Medulla oblongata (tissue), 1 donor: ENCODE data around the gene THRA.

Source experiments
- DNase-seq: peaks from one replicate; pipeline ENCODE4 v3.0.0-alpha.2; 2015; ENCODE audit errors: extremely low spot score

THRA gene

DNA sequence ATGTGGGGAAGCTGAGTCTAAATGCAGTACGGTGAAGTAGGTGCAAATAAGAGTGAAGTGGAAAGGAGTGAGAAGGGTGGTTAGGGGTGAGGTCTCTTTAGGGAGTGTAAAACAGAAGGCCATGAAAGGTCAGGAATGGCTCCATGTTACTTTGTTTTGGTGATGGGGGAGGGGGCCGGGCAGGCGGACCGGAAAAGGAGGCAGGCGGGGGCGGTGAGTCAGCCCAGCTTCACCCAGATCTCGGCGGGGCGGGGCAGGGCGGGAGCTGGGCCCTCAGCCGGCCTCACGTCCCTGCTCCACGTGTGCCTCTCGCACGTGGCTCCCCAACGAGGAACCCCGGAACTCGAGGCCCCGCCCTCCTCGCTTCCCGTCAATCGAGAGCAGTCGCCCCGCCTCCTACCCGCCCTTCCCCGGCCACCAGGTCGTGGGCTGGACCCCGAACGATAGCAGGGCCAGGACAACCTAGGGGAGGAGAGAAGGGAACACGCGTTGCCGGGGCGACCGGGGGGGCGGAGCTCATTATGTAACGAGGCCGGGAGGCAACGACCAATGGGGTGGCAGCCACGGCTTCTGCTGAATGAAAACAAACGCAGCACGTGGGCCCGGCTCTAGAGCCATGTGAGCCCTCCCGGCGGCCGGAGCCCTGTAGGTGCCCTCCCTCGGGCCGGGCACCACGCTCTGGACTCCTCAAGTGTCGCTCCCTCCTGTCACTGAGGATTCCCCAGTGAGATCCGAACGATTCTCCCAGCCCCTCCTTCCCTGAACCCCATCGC is 36.3 kb downstream of the THRA start:
- peak; percentile 96 for DNase-seq

DNA sequence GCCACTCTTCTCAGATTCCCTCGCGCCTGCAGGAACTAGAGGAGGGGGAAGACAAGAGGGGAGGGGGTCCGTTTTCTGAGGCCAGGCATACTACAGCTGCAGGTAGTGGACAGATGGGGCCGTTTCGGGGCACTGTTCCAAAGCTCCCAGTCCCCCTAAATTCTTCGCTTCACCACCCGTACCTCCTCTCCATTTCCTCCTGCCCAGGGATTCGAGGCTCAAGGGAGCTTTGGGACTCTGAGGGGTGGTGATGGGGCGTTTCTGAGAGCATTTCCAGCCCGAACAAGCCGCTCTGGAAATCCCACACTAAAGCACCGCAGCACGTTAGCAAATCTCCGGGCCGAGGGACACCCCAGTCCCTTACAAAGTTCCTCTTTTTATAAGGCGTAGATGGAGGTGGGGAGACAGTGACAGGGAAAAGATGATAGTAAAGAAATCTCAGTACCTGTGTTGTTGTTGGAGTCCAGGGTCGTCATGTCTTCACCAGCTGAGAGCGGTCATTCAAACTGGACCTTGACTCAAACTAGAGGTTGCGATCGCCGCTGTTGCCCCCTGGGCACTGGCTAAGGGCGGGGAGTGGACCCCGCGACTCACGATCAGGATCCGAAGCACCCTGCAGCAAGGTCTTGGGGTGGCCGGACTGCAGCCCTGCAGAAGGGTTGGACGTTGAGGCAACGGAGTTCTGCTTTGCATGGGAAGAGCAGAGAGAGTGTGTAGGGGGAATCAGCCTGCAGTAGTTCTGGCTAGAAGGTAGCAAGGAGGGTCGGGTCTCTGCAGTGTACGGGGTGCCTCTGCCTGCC is 37.1 kb downstream of the THRA start:
- DNase-seq, result no peak

DNA sequence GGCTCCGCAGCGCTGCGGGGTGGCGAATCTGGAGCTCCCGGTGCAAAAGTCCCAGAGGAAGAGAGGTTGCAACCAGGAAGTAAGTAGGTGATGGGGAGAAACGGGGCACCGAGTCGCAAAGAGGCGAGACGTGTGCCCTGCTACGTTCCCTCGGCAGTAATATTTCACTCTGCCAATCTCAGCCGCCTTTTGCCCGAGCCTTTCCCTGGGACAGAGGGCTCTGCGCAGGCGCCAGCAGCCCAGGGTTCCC is 37.6 kb downstream of the THRA start, which contains the start of gene NR1D1:
NR1D1 (minus strand) TSS at position 171 of the 250 bp plus-strand sequence. CDS start 495 bp downstream, outside the sequence.
- DNase-seq, result no peak

DNA sequence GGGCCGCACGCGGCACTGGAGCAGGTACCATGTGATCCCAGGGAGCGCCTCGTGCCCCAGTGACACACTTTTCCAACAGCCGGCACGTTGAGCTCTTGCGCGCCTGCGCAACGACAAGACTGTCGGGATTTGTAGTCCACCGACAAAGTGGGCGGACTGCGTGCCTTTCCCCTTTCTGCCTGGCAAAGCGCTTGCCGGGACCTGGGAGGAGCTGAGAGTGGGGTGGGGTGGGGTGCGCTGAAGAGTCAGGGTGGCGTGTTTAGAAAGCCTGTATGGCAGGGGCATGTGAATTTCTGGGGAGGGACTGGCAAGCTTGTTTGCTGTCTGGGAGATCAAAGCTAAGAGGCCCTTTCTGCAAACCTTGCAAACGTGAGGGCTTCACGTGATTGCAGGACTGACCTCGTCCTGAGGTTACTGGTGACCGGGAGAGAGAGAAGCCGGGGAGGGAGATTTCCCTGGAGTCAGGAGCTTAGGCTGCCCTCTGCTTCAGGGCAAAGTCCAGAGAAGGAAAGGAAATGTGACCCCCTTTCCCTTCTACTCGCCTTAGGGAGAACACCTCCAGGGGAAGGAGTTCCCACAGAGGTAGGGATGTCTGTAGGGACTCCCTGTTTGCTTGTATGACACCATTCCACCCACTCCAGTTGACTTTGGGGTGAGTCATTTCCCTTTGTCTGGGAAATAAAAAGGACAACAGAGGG is 38.1 kb downstream of the THRA start:
- DNase-seq, result peak; percentile 98

DNA sequence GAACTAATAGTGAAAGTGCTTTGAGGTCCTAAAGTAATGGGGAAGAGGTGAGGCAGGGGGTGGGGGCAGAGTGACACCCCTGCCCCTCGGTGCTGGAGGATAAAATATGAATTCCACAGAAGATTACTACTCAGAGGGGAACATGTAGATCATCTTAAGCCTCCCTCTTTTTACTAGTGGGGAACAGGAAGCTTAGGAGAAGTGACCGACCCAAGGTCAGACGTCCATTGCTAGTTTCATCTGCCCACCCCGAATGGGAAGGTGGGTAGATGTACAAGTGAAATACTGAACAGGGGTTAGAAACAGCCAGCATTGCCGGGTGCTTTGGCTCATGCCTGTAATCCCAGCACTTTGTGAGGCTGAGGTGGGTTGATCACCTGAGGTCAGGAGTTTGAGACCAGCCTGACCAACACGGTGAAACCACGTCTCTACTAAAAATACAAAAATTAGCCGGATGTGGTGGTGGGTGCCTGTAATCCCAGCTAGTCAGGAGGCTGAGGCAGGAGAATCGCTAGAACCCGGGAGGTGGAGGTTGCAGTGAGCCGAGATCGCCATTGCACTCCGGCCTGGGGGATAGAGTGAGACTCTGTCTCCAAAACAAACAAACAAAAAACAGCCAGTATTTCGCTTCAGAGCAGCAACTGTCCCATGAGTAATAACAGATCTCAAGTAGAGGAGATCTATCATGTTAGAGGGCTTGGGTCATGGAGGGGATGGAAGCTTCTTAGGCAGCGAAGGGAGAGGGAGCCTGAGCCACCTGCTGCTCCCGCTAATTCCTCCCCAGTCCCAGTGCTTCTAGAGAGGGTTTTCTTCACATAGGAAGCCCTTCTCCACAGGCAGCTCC is 38.8 kb downstream of the THRA start:
- DNase-seq, result no peak

DNA sequence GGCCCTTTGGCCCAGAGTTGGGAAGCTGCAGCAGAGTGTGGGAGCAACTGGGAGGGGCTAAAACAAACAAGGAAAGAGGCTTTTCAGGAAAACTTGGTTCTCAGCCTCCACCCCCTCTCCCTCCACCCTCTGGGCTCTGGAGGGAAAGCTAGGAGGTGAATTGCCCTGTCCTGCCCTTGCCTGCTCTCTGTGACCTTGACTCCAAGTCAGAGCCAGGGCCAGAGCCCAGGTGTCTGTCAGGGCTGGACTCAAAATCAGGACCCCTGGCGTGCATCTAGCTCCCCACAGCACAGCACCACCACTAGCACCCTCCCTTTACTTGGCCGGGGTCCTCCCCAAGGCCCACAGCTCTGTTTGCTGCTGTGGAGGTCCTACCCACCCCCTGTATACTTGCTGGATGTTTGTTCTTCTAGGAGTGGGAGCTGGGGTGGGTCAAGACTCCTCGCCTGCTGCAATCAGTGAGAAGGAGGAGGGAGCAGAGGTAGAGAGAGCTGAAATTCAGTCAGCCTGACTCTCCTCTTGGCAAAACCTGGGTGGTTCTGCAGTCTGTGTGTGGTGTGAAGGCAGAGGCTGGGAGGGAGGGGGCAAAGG is 40.4 kb downstream of the THRA start:
- DNase-seq, result no peak

DNA sequence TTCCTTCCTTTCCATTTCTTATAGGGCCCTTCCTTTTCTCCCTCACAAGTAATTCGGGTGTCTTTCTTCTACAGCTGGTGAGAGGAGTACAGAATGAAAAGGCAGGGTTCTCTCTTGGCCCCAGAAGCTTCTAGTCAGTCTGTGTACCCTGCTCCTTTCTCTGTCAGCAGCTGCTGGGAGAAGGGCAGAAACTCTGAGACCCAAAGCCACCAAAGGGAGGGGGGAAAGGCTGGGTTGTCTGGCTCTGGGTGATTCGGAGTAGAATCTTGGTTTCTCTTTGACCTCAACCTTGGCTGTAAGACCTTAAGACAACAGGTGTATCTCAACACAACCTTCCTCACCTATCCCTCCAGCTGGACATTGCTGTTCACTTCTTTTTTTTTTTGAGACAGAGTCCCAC is 40.9 kb downstream of the THRA start:
- no peak for DNase-seq

DNA sequence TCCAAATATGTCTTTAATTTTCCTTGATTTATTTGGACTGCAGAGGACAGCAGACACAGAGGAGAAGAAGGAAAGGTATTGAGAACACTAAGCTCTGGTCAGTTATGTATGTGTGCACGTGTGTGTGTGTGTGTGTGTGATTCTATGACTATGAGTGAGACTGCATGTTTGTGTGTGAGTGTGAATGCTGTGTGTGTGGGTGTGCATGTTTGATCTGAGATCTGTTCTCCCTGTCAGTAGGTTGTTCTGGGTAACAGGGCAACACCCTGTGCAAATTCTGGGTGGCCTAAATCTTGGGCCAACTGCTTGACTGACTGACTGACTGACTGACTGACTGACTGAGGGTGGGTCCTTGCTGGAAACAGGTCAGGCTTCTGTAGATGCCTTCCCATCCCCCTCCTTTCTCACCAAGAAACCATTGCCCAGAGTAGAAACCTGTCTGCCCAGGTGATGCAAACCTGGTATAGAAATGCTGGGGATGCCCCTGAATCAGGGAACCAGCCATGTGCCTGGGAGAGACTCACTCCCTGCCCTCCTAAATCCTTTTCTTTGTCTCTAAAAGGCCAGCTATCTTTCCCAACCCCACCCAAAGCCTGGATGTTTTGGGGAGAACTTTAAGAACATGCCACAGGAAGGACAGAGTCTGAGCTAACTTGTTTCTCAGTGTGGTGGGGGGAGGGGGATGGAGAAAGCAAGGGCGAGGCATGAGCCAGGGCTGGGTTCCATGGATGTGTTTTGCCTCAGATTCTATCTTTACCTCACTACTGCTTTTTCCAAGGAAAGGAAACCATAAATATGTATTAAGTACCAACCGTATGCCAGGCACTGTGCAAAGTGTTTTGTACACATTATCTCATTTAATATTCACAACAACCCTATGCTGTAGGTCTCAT is 42.1 kb downstream of the THRA start:
- DNase-seq, result no peak

DNA sequence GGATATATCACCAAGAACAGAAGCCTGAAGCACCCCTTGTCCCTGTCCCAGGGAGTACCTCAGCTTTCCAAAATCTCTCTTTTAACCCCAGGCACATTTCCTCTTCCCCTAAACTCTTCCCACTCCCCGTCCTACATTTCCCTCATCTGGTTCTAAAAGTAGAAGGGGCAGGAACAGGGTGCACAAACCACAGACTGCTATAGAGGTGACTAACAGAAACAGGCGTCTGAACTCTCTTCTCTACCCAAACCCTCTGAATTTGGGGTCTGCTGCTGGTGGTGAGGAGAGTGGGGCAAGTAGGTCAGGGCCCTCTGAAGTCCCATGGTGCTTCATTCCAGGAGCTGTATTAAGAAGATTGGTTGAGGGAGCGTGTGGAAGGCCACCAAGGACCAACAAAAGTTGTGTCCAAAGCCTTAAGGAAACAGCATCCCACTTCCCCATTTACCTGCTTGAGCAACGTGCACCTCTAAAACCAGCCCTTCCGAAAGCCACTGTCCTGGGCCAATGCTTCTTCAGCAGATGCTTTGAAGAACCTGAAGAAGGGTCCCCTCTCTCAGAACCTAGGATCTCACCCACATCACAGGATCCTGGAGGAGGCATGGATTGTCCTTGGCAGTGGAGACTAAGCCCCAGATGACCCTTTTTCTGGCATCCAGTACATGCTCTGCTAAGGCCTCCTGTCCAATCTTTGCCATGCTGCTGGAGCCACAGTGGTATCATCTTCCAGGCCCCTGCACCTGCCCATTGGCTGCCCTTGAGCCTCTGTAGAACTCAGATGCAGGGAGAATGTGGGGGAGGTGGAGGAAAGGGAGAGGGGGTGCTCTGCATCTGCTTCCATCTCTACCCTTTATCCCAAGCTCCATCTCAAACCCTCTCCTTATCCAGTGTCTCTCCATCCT is 43.3 kb downstream of the THRA start:
- DNase-seq, result no peak

DNA sequence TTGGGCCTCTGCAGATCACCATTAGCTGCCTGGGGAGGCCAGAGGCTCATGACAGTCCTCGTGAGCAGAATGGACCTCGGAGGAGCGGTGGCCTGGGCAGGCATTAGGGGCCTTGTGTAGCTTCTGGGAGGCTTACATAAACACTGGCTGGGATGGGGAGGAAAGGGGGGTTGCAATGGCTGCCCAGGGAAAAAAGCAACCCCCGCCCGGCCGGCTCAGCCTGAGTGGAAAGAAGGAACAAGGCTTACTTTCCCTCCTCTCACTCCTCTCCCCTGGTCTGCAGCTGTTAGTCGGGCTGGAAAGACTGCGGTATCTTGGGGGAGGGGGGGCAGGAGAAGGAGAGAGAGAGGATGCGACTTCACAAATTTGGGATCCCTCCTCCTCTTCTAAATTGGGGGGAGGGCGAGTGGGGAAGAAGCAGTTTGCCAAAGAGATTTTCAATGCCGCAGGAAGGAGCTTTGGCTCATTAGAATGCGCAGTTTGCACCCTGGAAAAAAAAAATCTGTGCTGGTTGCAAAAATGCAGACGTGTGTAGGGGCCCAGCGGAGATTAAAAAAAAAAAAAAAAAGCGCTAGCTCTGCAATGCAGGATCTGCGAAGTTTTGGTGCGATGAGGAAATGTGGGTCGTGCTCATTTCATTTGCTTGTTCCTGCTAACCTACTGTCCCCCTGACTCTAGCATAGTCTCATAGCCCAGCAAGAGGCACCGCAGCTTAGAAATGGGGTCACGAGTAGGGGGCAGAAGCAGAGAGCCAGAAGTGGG is 44.2 kb downstream of the THRA start:
- no peak for DNase-seq

DNA sequence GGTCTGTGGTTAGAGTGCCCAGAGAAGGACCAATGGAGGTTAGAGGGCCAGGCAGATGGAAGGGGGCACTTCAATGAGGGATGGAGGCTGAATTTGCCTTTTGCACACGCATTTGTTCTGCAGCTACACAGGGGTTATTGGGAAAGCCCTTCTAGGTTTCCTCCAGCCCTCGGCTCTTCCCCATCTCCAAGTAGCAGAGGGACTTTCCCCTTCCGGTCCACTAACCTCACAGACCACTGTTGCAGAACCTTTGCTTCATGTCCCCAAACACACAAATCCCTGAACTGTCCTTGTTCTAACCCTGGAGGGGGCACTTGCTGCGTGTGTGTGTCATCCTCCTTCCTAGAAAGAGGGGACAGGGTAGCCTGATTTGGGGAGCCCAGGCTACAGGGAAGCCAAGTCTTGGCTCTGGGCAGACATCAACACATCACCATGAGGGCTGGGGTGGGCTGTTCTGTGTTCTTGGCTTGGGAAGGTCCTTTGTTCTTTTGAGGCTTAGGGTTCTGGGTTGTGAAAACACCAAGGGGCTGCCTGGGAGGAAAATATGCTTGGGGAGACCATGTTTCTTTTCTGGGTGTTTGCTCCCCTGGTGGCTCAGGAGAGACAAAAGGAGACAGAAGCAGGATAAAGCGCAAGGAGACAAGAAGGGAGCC is 44.9 kb downstream of the THRA start:
- DNase-seq, result peak; percentile 56

DNA sequence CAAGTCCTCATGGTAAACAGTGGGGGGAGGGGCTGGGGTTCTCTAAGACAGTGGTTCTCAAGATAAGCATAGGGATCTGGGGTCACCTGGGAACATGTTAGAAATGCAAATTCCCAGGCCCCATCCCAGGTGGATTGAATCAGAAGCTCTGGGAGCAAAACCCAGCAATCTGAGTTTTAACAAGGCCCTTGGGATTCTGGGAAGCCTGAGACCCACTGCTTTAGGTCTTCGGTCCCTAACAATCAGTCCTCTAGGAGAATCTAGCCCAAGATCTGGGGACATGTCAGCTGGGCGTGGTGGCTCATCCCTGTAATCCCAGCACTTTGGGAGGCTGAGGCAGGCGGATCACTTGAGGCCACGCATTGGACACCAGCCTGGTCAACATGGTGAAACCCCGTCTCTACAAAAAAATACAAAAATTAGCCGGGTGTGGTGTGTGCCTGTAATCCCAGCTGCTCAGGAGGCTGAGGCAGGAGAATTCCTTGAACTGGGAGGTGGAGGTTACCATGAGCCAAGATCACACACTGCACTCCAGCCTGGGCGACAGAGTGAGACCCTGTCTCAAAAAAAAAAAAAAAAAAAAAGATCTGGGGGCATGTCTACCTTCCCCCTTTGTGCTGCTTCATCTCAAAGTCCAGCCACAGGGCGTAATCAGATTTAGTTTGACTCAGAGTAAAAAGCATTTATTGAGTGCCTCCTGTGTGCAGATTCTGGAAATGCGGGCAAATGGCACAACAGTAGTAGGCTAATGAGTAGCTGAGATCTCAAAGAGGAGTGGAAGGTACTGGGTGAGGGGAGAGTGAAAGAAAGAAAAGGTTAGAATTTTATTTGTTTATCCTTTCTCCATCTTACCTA is 46.4 kb downstream of the THRA start:
- DNase-seq, result no peak

DNA sequence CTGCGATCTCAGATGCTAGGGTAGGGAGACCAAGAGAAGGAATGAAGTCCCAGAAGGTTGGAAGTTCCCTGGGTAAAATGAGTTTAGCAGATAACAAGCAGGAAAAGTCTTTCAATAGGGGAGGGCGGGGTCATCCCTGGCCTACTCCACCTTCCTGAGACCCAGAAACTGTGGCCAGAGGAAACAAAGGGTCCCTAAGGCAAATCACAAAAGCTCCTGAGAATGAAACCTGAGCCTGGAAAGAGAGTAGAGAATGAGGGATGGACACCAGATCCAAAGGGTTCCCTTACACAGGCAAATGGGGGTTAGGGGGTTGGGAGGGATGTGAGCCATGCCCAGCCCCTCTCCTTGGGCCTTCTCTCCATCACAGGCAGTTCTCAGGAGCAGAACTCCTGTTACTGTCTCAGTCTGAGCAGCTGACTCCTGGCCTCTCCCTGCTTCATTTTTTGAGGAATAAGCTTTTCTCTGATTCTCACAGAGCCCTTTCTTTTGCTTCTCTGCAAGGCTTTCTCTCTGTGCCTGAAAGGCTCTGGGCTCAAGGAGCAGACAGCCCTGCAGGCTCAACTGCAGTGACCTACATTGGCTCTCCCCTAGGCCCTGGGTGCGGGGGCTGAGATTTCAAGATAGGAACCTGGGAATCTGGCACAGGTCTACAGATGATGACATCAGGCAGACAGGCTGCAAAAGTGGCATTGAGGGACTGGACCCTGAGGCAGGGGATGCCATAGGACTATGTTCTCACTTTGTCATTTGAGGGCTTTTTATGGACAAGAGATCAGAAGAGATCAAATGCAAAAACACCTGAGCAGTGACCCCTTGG is 47.5 kb downstream of the THRA start:
- no peak for DNase-seq

DNA sequence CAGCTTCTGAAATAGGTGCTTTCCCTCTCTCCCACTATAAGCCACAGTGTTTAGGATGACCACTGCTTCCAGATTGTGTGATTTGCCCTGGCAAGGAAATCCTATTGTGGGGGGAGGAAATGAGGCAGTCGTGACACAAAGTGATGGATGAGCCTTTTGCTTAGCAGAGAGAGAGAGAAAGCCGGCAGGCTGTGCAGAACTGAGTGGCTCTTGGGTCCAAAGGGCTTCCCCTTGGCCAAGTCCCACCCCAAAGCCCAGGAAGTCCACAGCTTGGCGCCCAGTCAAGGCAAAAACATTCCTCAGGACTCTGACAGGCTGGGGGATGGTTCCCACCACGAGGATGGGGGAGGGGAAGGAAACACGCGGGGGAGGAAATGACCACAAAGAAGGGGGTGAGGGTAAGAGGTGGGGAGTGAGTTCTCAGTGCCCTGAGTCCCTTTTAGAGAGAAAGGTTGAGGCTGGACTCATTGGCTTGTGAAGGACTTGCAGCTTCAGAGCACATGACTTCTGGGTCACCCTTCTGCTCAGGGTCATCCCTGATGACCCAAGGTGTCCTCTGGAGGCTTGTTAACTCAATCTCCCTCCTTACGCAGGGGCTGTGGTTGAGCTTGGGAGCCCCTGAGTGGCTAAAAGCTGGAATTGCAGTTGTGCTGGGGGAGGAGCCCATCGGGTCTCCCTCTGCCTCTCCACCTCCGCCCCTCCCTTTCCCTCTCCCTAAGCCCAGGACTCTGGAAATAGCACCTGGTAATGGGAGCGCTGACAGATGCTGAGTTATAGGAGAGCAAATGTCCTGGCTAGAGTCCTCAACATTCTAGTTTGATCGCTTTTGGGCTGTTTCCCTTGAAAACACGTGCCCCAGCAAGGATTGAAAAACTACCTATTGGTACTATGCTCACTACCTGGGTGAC is 48.7 kb downstream of the THRA start:
- DNase-seq, result peak; percentile 96

DNA sequence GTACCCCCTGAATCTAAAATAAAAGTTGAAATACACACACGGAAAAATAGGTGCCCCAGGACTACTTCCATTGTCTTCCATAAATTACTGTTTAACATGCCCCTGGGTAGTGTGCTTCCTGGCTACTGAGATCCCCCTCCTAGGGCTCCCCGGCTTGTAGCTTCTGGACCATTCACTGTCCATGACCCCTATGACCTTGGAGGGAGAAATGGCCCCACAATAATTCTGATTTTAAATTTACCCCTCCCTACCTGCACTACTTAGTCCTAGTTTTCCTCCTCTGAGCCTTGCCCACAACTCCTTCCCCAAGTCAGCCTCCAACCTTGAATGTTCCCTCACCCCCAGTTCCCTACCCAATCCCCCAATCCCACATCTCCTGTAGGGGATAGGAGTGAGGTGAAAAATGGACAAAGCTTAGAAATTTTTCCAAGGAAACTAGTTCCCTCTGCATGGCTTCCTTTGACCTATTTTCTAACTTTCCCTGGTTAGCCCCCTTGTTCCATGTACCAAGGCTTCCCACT is 49.5 kb downstream of the THRA start:
- no peak for DNase-seq
